Mesodermal cell (in vitro differentiated cells): ENCODE results near the gene ACOT6.
"Not testable (repeated sequence)": the region's sequence is repeated elsewhere in the genome, so short reads cannot be mapped to it uniquely, and the experiment has no call there.

Experiments used
- H3K27ac ChIP-seq: 2 replicates; pipeline ENCODE4 v1.7.0; 2013; ENCODE audit warnings: mild to moderate bottlenecking, low read depth, low read length, moderate library complexity; ENCODE audit not compliant: severe bottlenecking
- H3K36me3 ChIP-seq: 2 replicates; pipeline ENCODE4 v1.7.1; 2013; ENCODE audit warnings: mild to moderate bottlenecking, low read length, moderate library complexity; ENCODE audit not compliant: control insufficient read depth, insufficient read depth
- H3K4me1 ChIP-seq: one replicate; pipeline ENCODE4 v1.7.1; 2013; ENCODE audit warnings: mild to moderate bottlenecking, low read length; ENCODE audit not compliant: insufficient read depth, control insufficient read depth, poor library complexity, severe bottlenecking
- H3K4me3 ChIP-seq: 2 replicates; pipeline ENCODE4 v1.7.0; 2013; ENCODE audit warnings: low read length, control low read depth, mild to moderate bottlenecking; ENCODE audit not compliant: insufficient read depth, poor library complexity, severe bottlenecking; ENCODE audit errors: extremely low read depth
- H3K9me3 ChIP-seq: 2 replicates; pipeline ENCODE4 v1.7.1; 2013; ENCODE audit warnings: mild to moderate bottlenecking, low read length, moderate library complexity; ENCODE audit not compliant: control insufficient read depth
- WGBS, 2 experiments: methylation state at CpG; one replicate each; pipeline ENCODE4 v1.1.5; 2013; ENCODE audit warnings: missing lambda C conversion rate in 2 of 2; ENCODE audit not compliant: insufficient coverage in 2 of 2; 5-methylcytosine and 5-hydroxymethylcytosine counted together

The ACOT6 gene

DNA sequence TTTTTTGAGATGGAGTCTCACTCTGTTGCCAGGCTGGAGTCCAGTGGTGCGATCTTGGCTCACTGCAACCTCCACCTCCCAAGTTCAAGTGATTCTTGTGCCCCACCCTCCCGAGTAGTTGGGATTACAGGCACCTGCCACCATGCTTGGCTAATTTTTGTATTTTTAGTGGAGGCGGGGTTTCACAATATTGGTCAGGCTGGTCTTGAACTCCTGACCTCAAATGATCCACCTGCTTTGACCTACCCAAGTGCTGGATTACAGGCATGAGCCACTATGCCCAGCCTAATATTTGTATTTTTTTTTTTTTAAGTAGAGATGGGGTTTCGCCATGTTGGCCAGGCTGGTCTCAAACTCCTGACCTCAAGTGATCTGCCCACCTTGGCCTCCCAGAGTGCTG lies 38.6 kb upstream of the ACOT6 start:
- H3K4me3 ChIP-seq, H3K4me1 ChIP-seq, H3K36me3 ChIP-seq, H3K9me3 ChIP-seq, H3K27ac ChIP-seq: not testable (repeated sequence)
- WGBS, 2 experiments: 93 to 100% methylated on average over 1 to 2 of the region's 4 CpGs

DNA sequence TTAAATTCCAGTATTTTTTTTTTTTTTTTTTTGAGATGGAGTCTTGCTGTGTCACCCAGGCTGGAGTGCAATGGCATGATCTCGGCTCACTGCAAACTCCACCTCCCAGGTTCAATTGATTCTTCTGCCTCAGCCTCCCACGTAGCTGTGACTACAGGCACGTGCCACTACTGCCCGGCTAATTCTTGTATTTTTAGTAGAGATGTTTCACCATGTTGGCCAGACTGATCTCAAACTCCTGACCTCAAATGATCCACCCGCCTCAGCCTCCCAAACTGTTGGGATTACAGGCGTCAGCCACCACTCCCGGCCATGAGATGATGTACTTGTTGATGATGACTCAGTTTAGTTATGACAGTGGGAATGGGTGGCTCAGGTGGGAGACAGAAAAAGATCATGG lies 38.1 kb upstream of the ACOT6 start:
- H3K4me1 ChIP-seq, H3K36me3 ChIP-seq, H3K9me3 ChIP-seq, H3K4me3 ChIP-seq, H3K27ac ChIP-seq: not testable (repeated sequence)
- WGBS, 2 experiments: 100% methylated on average over 3 of the region's 7 CpGs; no CpG with 5 or more reads in 1 of the 2 experiments

DNA sequence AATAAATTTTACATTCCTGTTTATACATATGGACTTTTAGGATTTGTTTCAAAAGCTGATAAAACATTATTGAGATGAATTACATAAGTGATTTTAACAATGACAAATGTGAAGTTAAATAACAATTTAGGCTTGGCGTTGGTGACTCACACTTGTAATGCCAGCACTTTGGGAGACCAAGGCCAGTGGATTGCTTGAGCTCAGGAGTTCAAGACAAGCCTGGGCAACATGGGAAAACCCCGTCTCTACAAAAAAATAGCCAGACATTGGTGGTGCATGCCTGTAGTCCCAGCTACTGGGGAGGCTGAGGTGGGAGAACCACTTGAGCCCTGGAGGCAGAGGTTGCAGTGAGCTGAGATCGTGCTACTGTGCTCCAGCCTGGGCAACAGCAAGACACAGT lies 35.9 kb upstream of the ACOT6 start:
- H3K9me3 ChIP-seq: no peaks in the 10 kb centered on the region
- WGBS, 2 experiments: 100% methylated on average over 1 to 2 of the region's 3 CpGs
- H3K4me1 ChIP-seq: no peaks in the 10 kb centered on the region
- H3K36me3 ChIP-seq: no peaks in the 10 kb centered on the region
- H3K27ac ChIP-seq: no peak overlapping the region
- H3K4me3 ChIP-seq: no peak overlapping the region

DNA sequence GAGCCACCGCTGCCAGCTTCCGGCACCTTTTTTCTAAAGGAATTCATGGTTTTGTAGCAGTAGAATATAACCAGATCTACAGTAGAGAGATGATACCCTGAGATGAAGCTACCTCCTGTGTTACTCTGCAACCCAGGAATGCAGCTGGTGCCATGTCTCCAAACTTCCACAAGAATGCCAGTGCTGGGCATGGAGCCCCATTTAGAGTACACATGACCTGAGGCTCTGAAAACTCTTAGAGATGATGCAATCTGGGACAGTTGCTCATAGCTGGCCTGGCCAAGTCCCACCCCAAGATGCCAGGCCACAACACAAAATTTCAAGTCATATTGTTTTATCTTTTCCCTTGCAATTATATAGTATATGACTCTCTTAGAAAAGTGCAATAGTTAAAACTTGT lies 35.1 kb upstream of the ACOT6 start:
- not testable (repeated sequence) for H3K4me3 ChIP-seq, H3K27ac ChIP-seq, H3K9me3 ChIP-seq, H3K36me3 ChIP-seq, H3K4me1 ChIP-seq
- no CpG with 5 or more reads among the region's 2 CpGs for WGBS, 2 experiments

DNA sequence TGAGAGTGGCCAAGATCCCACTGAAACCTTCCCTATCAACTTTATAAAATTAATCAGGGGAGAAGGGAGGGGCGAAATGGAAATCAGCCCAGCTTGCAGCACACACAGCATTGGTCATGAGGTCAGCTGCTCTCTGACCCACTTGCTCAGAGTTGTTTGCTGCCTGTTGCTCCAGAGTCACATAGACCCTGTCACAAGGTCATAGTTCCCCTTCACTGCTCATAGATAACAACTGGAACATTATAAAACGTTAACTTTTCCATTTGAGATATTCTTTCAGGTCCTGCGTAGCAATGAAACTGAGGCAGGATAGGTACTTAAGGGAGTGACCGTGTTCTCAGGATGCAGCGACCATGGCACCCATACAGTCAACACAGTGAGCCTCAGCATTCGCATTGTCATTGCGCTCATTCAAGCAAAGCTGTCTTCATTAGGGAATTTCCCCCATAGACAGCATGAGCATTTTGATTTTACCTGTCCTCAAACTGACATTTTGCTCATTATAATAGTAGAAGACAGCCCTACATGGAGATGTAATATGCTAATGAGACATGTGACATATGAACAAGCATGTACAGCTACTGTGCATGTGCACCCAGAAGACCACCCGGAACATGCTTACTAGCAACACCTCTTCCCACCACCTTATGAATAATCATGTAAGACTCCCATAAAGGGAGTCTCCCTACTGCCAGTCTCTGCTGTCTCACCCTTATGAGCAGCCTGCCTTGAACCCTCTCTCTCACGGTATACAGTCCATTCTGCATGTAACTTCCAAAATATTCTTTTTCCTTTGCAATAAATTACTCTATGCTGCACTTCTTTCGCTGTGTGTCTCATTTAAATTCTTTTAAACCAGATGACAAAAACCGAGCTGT lies 30.0 kb upstream of the ACOT6 start:
- WGBS, 2 experiments: 89 to 100% methylated on average over 2 to 5 of the region's 11 CpGs
- not testable (repeated sequence) for H3K9me3 ChIP-seq, H3K27ac ChIP-seq, H3K4me3 ChIP-seq, H3K36me3 ChIP-seq, H3K4me1 ChIP-seq

DNA sequence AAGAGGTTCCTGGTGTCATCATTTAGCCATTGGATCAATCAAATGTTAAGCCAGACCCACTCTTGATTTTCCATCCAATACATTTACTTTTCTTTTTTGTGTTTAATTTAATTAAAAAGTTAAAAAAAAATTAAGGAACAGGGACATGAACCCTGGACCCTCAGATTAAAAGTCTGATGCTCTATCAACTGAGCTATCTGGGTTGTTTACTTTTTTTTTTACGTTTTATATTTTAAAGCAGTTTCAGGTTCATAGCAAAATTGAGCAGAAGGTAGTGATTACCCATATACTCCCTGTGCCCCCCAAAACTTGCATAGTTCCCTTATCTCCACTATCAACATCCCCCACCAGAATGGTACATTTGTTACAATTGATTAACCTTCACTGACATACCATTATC lies 23.6 kb upstream of the ACOT6 start:
- Histone ChIP-seq H3K9me3 (no peaks in the 10 kb centered on the region), H3K27ac (no peak overlapping the region), H3K4me1 (no peaks in the 10 kb centered on the region), H3K36me3 (no peaks in the 10 kb centered on the region), H3K4me3 (no peak overlapping the region)
- 100% methylated on average over 1 of the region's 1 CpG; no CpG with 5 or more reads in 1 of the 2 experiments for WGBS, 2 experiments

DNA sequence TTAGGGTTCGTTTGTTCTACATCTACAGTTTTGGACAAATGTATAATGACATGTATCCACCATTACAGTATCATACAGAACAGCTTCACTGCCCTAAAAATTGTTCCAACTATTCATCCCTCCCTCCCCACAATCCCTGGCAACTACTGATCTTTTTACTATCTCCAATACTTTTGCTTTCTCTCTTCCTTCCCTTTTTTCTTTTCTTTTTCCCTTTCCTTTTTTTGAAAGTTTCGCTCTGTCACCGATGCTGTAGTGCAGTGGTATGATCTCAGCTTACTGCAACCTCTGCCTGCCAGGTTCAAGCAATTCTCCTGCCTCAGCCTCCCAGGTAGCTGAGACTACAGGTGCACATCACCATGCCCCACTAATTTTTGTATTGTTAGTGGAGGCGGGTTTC lies 23.2 kb upstream of the ACOT6 start:
- no peaks in the 10 kb centered on the region for H3K36me3 ChIP-seq
- H3K4me1 ChIP-seq: no peaks in the 10 kb centered on the region
- H3K4me3 ChIP-seq: no peak overlapping the region
- WGBS, 2 experiments: 100% methylated on average over 2 of the region's 4 CpGs
- H3K27ac ChIP-seq: no peak overlapping the region
- H3K9me3 ChIP-seq: no peaks in the 10 kb centered on the region

DNA sequence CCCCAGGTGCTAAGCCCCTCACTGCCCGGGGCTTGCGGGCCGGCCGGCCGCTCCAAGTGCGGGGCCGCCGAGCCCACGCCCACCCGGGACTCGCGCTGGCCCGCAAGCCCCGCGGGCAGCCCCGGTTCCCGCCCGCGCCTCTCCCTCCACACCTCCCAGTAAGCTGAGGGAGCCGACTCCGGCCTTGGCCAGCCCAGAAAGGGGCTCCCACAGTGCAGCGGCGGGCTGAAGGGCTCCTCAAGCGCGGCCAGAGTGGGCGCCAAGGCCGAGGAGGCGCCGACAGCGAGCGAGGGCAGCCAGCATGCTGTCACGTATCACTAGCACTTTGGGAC lies 21.7 kb upstream of the ACOT6 start:
- not testable (repeated sequence) for H3K4me1 ChIP-seq, H3K4me3 ChIP-seq, H3K27ac ChIP-seq, H3K36me3 ChIP-seq, H3K9me3 ChIP-seq
- WGBS, 2 experiments: 89 to 99% methylated on average over 16 to 32 of the region's 32 CpGs

DNA sequence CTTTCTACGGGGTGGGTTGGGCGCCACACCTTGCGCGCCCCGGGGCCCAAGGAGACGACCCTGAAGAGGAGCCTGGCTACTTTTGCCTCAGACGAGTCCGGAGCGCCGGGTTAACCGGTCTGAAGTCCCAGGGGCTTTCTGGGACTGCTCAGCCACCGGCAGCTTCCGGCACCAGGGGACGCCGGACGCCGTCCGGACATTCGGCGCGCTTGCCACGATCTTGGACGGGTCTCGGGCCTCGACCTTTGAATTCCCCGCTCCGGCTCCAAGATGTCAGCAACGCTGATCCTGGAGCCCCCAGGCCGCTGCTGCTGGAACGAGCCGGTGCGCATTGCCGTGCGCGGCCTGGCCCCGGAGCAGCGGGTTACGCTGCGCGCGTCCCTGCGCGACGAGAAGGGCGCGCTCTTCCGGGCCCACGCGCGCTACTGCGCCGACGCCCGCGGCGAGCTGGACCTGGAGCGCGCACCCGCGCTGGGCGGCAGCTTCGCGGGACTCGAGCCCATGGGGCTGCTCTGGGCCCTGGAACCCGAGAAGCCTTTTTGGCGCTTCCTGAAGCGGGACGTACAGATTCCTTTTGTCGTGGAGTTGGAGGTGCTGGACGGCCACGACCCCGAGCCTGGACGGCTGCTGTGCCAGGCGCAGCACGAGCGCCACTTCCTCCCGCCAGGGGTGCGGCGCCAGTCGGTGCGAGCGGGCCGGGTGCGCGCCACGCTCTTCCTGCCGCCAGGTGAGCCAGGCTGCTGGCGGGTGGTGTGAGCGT lies 20.4 kb upstream of the ACOT6 start, which contains the start of gene ACOT4:
ACOT4 (plus strand) TSS at position 184 of the 760 bp plus-strand sequence; CDS start at position 271, 87 bp downstream.
- H3K27ac ChIP-seq: no peak within 1 kb of the TSS
- H3K36me3 ChIP-seq: no peaks in the 10 kb centered on the region
- no peaks in the 10 kb centered on the region for H3K9me3 ChIP-seq
- H3K4me1 ChIP-seq: no peaks in the 10 kb centered on the region
- H3K4me3 ChIP-seq: peak within 1 kb of the TSS; percentile 42
- WGBS, 2 experiments: 12 to 13% methylated on average over 84 to 85 of the region's 89 CpGs

DNA sequence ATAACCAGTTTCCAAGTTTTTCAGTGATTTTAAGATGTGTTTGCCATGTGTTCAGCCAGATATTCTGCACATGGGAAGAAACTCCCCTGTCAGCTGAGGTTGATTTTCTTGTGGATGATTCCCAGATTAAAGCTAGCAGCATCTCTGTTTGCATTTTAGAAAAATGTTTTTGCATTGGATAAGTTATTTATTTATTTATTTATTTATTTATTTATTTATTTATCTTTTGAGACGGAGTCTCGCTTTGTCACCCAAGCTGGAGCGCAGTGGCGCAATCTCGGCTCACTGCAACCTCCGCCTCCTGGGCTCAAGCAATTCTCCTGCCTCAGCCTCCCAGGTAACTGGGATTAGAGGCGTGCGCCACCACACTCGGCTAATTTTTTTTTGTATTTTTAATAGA lies 17.8 kb upstream of the ACOT6 start:
- Histone ChIP-seq H3K27ac (no peak overlapping the region), H3K4me1 (no peaks in the 10 kb centered on the region), H3K4me3 (no peak overlapping the region), H3K9me3 (no peaks in the 10 kb centered on the region), H3K36me3 (no peaks in the 10 kb centered on the region)
- WGBS, 2 experiments: 78 to 98% methylated on average over 4 to 7 of the region's 9 CpGs

DNA sequence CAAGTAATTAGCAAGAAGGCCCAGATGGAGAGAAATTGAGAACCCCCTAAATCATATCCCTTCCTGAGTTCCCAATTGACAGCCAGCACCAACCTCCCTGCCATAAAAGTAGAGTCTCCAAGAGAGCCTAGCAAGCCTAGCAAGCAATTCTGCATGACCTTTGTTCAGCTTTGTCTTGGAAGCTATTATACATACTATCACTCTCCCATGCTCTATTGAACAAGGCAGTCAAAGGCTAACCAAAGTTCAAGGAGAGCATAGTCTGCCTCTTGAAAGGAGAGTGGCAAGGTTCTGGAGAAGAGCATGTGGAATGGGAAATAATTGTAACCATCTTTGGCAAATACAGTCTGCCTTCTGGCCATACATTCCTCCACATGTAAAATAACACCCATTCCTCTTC lies 12.8 kb upstream of the ACOT6 start:
- H3K4me3 ChIP-seq: no peak overlapping the region
- H3K4me1 ChIP-seq: no peaks in the 10 kb centered on the region
- peaks cover under 1% of the 10 kb centered on the region for H3K9me3 ChIP-seq

More for the DNA sequence above, 12.8 kb upstream of the ACOT6 start:
- no peak overlapping the region for H3K27ac ChIP-seq
- no peaks in the 10 kb centered on the region for H3K36me3 ChIP-seq
